ENCODE measurements around the gene RBPJL. TPM values are rescaled to one million over a fixed set of nuclear protein-coding genes. Genes with fewer than 3 reads are reported as not detected.

Gene RBPJL
- total and polyA plus RNA-seq, 2 of the 8 experiments (the other 6 are each of a cell fraction or from before 2014, with no cell fraction given) = 0.67 to 1.3 TPM

DNA sequence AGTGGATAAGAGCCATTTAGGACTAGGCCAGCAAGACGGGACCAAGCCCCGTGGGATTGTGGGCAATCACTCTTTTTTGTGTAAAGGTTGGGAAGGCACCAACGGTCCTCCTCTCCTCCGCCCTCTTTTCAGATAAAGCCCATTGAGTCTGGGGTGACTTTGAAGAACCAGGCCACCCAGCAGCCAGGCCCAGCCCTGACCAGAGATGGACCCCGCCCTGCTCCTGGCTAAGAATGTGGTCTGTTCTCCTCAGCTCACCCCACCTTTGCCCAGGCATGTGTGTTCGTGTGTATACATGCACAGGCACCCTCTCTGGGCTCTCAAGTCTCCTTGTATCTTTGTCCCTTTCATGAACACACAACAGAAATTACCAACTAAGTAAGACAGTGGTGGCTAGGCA, 32.4 kb downstream of the RBPJL start:
- H3K9ac ChIP-seq (replicated peaks in 1 of 4; ENCODE audit: extremely low read depth in 1 of 4, low read depth in 3 of 4, low read length in 3 of 4) = no peak overlapping the region; a peak in 1 of 7 replicates
- TF ChIP-seq HDAC6 (IDR thresholded peaks at IDR 0.05; ENCODE audit: low read depth, low read length) (no peak), YY1 (IDR thresholded peaks at IDR 0.05; ENCODE audit: low read depth, low read length) (no peak), RNF2 (IDR thresholded peaks at IDR 0.05; ENCODE audit: borderline replicate concordance, low read depth, low read length, missing control alignments, poor library complexity, severe bottlenecking) (no peak), JUND (IDR thresholded peaks at IDR 0.05; ENCODE audit: low read length) (no peak), RBBP5 (IDR thresholded peaks at IDR 0.05; ENCODE audit: borderline replicate concordance, low read depth, low read length) (no peak)
- TF ChIP-seq, protein P1, sequence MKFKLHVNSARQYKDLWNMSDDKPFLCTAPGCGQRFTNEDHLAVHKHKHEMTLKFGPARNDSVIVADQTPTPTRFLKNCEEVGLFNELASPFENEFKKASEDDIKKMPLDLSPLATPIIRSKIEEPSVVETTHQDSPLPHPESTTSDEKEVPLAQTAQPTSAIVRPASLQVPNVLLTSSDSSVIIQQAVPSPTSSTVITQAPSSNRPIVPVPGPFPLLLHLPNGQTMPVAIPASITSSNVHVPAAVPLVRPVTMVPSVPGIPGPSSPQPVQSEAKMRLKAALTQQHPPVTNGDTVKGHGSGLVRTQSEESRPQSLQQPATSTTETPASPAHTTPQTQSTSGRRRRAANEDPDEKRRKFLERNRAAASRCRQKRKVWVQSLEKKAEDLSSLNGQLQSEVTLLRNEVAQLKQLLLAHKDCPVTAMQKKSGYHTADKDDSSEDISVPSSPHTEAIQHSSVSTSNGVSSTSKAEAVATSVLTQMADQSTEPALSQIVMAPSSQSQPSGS (IDR thresholded peaks at IDR 0.05; ENCODE audit: low read length) = no peak

More for the DNA sequence above, 32.4 kb downstream of the RBPJL start:
- CTCF ChIA-PET (ENCODE audit: partially characterized antibody) = interaction anchor here (1.4 to 5.0 kb wide), 4 partner anchors 16 to 34 kb away, joined by 3 to 44 read pairs (median 14); partner anchors contain the start of gene SYS1
- Histone ChIP-seq H2AFZ (ENCODE audit: low read length) (no peak overlapping the region), H3K79me2 (ENCODE audit: control insufficient read depth in 1 of 2, insufficient read depth in 2 of 2, low read length in 2 of 2) (peaks cover 0 to 81% of the 10 kb centered on the region in 2 experiments; a peak in 3 of 4 replicates), H2AK5ac (ENCODE audit: low read depth, low read length) (peak overlapping the region; percentile 83; the same call in 1 of the 2 replicates), H3K4me1 (replicated peaks in 1 of 4; ENCODE audit: control insufficient read depth in 3 of 4, insufficient read depth in 4 of 4, low read length in 3 of 4) (peaks cover 25 to 58% (median 41%) of the 10 kb centered on the region in 4 experiments), H2BK5ac (ENCODE audit: low read depth, low read length) (no peak overlapping the region), H4K8ac (ENCODE audit: extremely low read depth, insufficient read depth, low read length) (no peak overlapping the region), H3K36me3 (ENCODE audit: control insufficient read depth in 2 of 4, insufficient read depth in 4 of 4, low read length in 3 of 4) (peaks cover 0 to 6% (median 0%) of the 10 kb centered on the region in 4 experiments; a peak in 3 of 8 replicates), H3K56ac (replicated peaks; ENCODE audit: insufficient read length, low read depth, low read length) (no peak overlapping the region), H3K4ac (replicated peaks; ENCODE audit: insufficient read length, low read depth, low read length) (no peak overlapping the region), H4K5ac (ENCODE audit: insufficient read length, low read depth, low read length) (no peak overlapping the region), H3K27ac (ENCODE audit: low read depth, low read length) (no peak overlapping the region), H3K79me1 (ENCODE audit: low read depth, low read length) (peaks cover 24% of the 10 kb centered on the region), H3K23me2 (ENCODE audit: low read depth, low read length) (no peaks in the 10 kb centered on the region), H4K91ac (replicated peaks; ENCODE audit: insufficient read length, low read length) (peak overlapping the region; percentile 29), H3K27me3 (replicated peaks in 1 of 4; ENCODE audit: control insufficient read depth in 3 of 4, extremely low read depth in 1 of 4, insufficient read depth in 3 of 4, low read length in 3 of 4) (no peaks in the 10 kb centered on the region), H3K9me3 (ENCODE audit: insufficient read depth in 2 of 2, low read depth in 1 of 2, low read length in 1 of 2) (no peaks in the 10 kb centered on the region), H4K20me1 (replicated peaks in 1 of 2; ENCODE audit: control insufficient read depth in 1 of 2, insufficient read depth in 2 of 2, low read length in 2 of 2) (peaks cover 0 to 2% of the 10 kb centered on the region in 2 experiments), H3K14ac (ENCODE audit: insufficient read length) (no peak overlapping the region), H2BK12ac (ENCODE audit: low read depth, low read length) (no peak overlapping the region; the same call in 1 of the 2 replicates), H2BK20ac (ENCODE audit: low read length) (no peak overlapping the region), H3K18ac (ENCODE audit: extremely low read depth, low read length) (peak overlapping the region; percentile 4; the same call in 1 of the 2 replicates), H3K4me2 (ENCODE audit: insufficient read depth in 1 of 2, low read depth in 2 of 2, low read length in 2 of 2) (no peak overlapping the region), H2BK120ac (replicated peaks; ENCODE audit: low read depth, low read length) (no peak overlapping the region), H3K4me3 (ENCODE audit: extremely low read depth in 1 of 4, insufficient read depth in 2 of 4, low read depth in 3 of 4, low read length in 4 of 4) (no peak overlapping the region), H3K23ac (ENCODE audit: insufficient read length) (no peak overlapping the region), H2BK15ac (ENCODE audit: low read length) (peak overlapping the region; percentile 90; the same call in 1 of the 2 replicates)
- 87% methylated on average over 6 of the region's 6 CpGs; no CpG with 5 or more reads in 1 of the 2 experiments for WGBS, 2 experiments (ENCODE audit: extremely low coverage in 1 of 2, insufficient coverage in 1 of 2, insufficient read length in 1 of 2, insufficient replicate concordance in 2 of 2, low coverage in 1 of 2, low lambda C conversion rate in 2 of 2, missing lambda C conversion rate in 1 of 2)
- no peak for DNase-seq (ENCODE audit: low read depth in 1 of 2, low spot score in 2 of 2)
- FAIRE-seq = no peak
- POLR2A ChIA-PET (ENCODE audit: partially characterized antibody) = interaction anchor here (0.8 to 8.1 kb wide), 4 partner anchors 9 to 68 kb away, joined by 3 to 60 read pairs (median 10); partner anchors contain the start of genes DBNDD2 and SDC4
